Breast epithelium (tissue), 4 donors: ENCODE results near the gene RASAL3. TPM values are rescaled to one million over a fixed set of nuclear protein-coding genes. Genes with fewer than 3 reads are reported as not detected.

ENCODE experiments used
- DNase-seq, 2 donors: peaks; one replicate each; pipeline ENCODE4 v3.0.0-alpha.2; 2019; ENCODE audit warnings: low spot score in 2 of 2
- H3K27ac ChIP-seq, 2 donors: fragments of 200-600 bp; sonication (generic) in 1 of 2; one replicate each; pipeline ENCODE4 v1.5.1; 2016 to 2019; ENCODE audit warnings: mild to moderate bottlenecking in 1 of 2
- H3K27me3 ChIP-seq, 2 donors: fragments of 200-600 bp; sonication (generic) in 1 of 2; one replicate each; pipeline versions ENCODE4 v1.5.1 to v1.6.0; 2017 to 2019; ENCODE audit warnings: control low read depth in 1 of 2, mild to moderate bottlenecking in 1 of 2
- H3K36me3 ChIP-seq: fragments of 200-600 bp; one replicate; pipeline ENCODE4 v1.5.1; 2019
- H3K4me1 ChIP-seq, 2 donors: fragments of 200-600 bp; sonication (generic); one replicate each; pipeline ENCODE4 v1.5.1; 2016 to 2019; ENCODE audit warnings: control low read depth in 1 of 2
- H3K4me3 ChIP-seq, 3 donors: fragments of 200-600 bp; sonication (generic); 1 replicate in 2 of 3; 2 replicates in 1 of 3; pipeline ENCODE4 v1.5.1; 2016 to 2019; ENCODE audit warnings: mild to moderate bottlenecking in 3 of 3, moderate library complexity in 2 of 3
- H3K9me3 ChIP-seq, 2 donors: fragments of 200-600 bp; sonication (generic) in 1 of 2; one replicate each; pipeline ENCODE4 v1.5.1; 2016 to 2019; ENCODE audit warnings: control low read depth in 1 of 2
- CTCF ChIP-seq, 3 donors: fragments of 450-650 bp; IDR thresholded peaks; one replicate each; pipeline ENCODE4 v1.5.1; 2016 to 2017; ENCODE audit warnings: antibody characterized with exemption in 3 of 3, mild to moderate bottlenecking in 3 of 3, moderate library complexity in 3 of 3
- POLR2A ChIP-seq: fragments of 450-650 bp; IDR thresholded peaks from one replicate; pipeline ENCODE4 v1.6.1; 2016; ENCODE audit warnings: antibody characterized with exemption, mild to moderate bottlenecking, moderate library complexity
- POLR2AphosphoS5 ChIP-seq, 3 donors: sonication (generic); formaldehyde crosslinking; IDR thresholded peaks; one replicate each; pipeline ENCODE4 v1.6.1; 2017; ENCODE audit warnings: antibody characterized with exemption in 3 of 3
- intact Hi-C: fragments of 100-400 bp; cut with DNase I; formaldehyde crosslinking; loops from one replicate; pipeline ENCODE4 v1.15.1; 2023; ENCODE audit warnings: low total_unique reads
- total RNA-seq, 3 donors: library from RNA; depleted of rRNA; stranded (reverse); fragments of >200 nt; gene quantifications; one replicate each; pipeline ENCODE4 v1.1.0, GENCODE V29; 2016

The RASAL3 gene
- total RNA-seq, 3 donors from 2014 or later: 1.8 to 5.9 (median 3.4) TPM

- no peak overlapping the region for H3K27ac ChIP-seq
- H3K4me3 ChIP-seq: no peak overlapping the region
- TF ChIP-seq POLR2A: no peak
- no peak for TF ChIP-seq POLR2AphosphoS5 (IDR thresholded peaks at IDR 0.05)
- TF ChIP-seq CTCF (IDR thresholded peaks at IDR 0.05): no peak
- no peaks in the 10 kb centered on the region for H3K27me3 ChIP-seq
- H3K9me3 ChIP-seq: no peaks in the 10 kb centered on the region
- peaks cover 9 to 15% of the 10 kb centered on the region in 2 donors for H3K4me1 ChIP-seq
- intact Hi-C loops: no loop called here
- DNase-seq: no peak
- H3K36me3 ChIP-seq: peaks cover 15% of the 10 kb centered on the region
Measured at GRCh38 chr19:15426485-15427349, 37.6 kb downstream of the RASAL3 start.

- no peak overlapping the region for H3K4me3 ChIP-seq
- no peak for DNase-seq
- TF ChIP-seq POLR2AphosphoS5 (IDR thresholded peaks at IDR 0.05) (no peak), POLR2A (no peak), CTCF (IDR thresholded peaks at IDR 0.05) (no peak)
- peaks cover 15% of the 10 kb centered on the region for H3K36me3 ChIP-seq
- no peaks in the 10 kb centered on the region for H3K27me3 ChIP-seq
- H3K4me1 ChIP-seq: peaks cover 0 to 2% of the 10 kb centered on the region in 2 donors
- intact Hi-C loops: no loop called here
- H3K9me3 ChIP-seq: no peaks in the 10 kb centered on the region
- no peak overlapping the region for H3K27ac ChIP-seq
Measured at GRCh38 chr19:15425321-15425950, 38.9 kb downstream of the RASAL3 start.

DNA sequence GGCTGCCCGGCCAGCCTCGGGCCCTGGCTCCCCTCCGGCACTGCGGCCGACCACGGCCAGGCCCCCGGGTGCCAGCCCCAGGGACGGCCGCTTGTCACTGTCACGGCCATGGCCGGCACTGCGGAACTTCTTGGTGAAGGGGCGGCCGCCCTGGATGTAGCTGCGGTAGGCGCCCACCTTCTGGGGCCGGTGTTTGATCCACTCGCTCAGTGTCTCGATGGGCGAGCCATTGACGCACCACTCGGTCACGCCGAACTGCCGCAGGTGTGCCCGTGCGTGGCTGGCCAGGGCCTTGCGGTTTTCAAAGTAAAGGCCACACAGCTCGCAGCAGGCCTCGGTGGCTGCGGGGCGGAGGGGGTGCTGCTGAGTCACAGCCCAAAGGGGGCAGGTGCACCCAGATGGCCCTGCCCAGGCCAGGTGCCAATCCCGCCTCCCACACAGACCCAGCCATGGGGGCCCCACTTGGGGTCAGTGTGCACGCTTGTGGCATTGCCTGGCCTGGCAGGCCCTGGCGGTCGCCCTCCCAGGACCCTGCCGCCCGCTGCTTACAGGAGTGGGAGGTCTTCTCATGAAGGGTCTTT is 39.6 kb downstream of the RASAL3 start:
- no peak for DNase-seq
- H3K9me3 ChIP-seq: no peaks in the 10 kb centered on the region
- TF ChIP-seq CTCF (IDR thresholded peaks at IDR 0.05): no peak
- TF ChIP-seq POLR2A: no peak
- TF ChIP-seq POLR2AphosphoS5 (IDR thresholded peaks at IDR 0.05): no peak
- H3K27me3 ChIP-seq: no peaks in the 10 kb centered on the region
- peaks cover 15% of the 10 kb centered on the region for H3K36me3 ChIP-seq
- intact Hi-C loops: no loop called here
- no peaks in the 10 kb centered on the region for H3K4me1 ChIP-seq
- no peak overlapping the region for H3K27ac ChIP-seq
- no peak overlapping the region for H3K4me3 ChIP-seq

GRCh38 chr19:15424121-15424520 is 40.2 kb downstream of the RASAL3 start:
- no peaks in the 10 kb centered on the region for H3K4me1 ChIP-seq
- no peak overlapping the region for H3K27ac ChIP-seq
- no peak overlapping the region for H3K4me3 ChIP-seq
- DNase-seq: no peak
- intact Hi-C loops: no loop called here
- peaks cover 15% of the 10 kb centered on the region for H3K36me3 ChIP-seq
- no peaks in the 10 kb centered on the region for H3K9me3 ChIP-seq
- TF ChIP-seq CTCF (IDR thresholded peaks at IDR 0.05) (no peak), POLR2AphosphoS5 (IDR thresholded peaks at IDR 0.05) (no peak), POLR2A (no peak)
- H3K27me3 ChIP-seq: no peaks in the 10 kb centered on the region

GRCh38 chr19:15423130-15423529 is 41.2 kb downstream of the RASAL3 start:
- H3K36me3 ChIP-seq: peaks cover 12% of the 10 kb centered on the region
- intact Hi-C loops: no loop called here
- TF ChIP-seq POLR2A (no peak), CTCF (IDR thresholded peaks at IDR 0.05) (no peak), POLR2AphosphoS5 (IDR thresholded peaks at IDR 0.05) (no peak)

More at GRCh38 chr19:15423130-15423529, 41.2 kb downstream of the RASAL3 start:
- DNase-seq: no peak
- H3K9me3 ChIP-seq: no peaks in the 10 kb centered on the region
- no peaks in the 10 kb centered on the region for H3K4me1 ChIP-seq
- H3K27ac ChIP-seq: no peak overlapping the region
- H3K4me3 ChIP-seq: no peak overlapping the region
- H3K27me3 ChIP-seq: no peaks in the 10 kb centered on the region
